ENCODE data around the gene MAPKAPK2. TPM values are rescaled to one million over a fixed set of nuclear protein-coding genes. Genes with fewer than 3 reads are reported as not detected.

The MAPKAPK2 gene
- total RNA-seq, 1 donor from 2014 or later: 87.9 TPM

- H3K36me3 Mint-ChIP-seq (ENCODE audit: low read depth): peaks cover 1% of the 10 kb centered on the region
- no peaks in the 10 kb centered on the region for H3K9me3 Mint-ChIP-seq (ENCODE audit: low read depth)
- DNase-seq (ENCODE audit: low spot score): no peak
- TF ChIP-seq CTCF (IDR thresholded peaks at IDR 0.05): no peak
- H3K4me1 Mint-ChIP-seq (ENCODE audit: low read depth): peaks cover 13% of the 10 kb centered on the region
- no peak overlapping the region for H3K27ac Mint-ChIP-seq (ENCODE audit: unreplicated experiment)
- H3K4me3 Mint-ChIP-seq (ENCODE audit: unreplicated experiment): no peak overlapping the region
- H3K27me3 Mint-ChIP-seq (ENCODE audit: low read depth): no peaks in the 10 kb centered on the region
These were observed 54.8 kb downstream of the MAPKAPK2 start for GRCh38 chr1:206739411-206740076.

DNA sequence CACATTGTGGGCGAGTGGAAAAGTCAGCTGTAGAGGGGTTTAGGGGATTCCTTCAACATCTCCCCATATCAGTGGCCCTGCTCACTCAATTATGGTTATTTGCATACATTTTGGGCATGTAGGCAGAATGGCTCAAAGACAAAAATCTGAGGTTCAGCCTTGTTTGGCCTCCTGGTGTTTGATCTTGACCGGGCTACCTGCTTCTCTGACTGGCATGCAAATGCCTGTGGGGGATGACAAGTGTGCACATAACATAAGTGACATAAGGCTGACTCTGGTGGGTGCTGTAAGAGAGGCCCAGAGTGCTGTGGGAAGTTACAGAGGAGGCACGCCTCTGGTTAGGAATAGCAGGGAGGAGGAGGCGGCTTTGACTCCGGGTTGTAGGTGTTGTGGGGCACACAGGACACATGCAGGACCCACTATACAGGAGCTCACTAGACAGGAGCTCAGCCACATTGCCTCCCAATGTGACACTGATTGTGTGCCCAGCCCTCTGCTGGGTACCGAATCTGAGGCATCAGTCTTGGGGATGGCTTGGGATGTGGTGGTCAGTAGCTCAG is 56.5 kb downstream of the MAPKAPK2 start:
- DNase-seq (ENCODE audit: low spot score): no peak
- TF ChIP-seq CTCF (IDR thresholded peaks at IDR 0.05): no peak
- Mint-ChIP-seq H3K27ac (ENCODE audit: unreplicated experiment) (no peak overlapping the region), H3K27me3 (ENCODE audit: low read depth) (no peaks in the 10 kb centered on the region), H3K4me1 (ENCODE audit: low read depth) (peaks cover 13% of the 10 kb centered on the region), H3K4me3 (ENCODE audit: unreplicated experiment) (no peak overlapping the region), H3K9me3 (ENCODE audit: low read depth) (no peaks in the 10 kb centered on the region), H3K36me3 (ENCODE audit: low read depth) (peaks cover 1% of the 10 kb centered on the region)

DNA sequence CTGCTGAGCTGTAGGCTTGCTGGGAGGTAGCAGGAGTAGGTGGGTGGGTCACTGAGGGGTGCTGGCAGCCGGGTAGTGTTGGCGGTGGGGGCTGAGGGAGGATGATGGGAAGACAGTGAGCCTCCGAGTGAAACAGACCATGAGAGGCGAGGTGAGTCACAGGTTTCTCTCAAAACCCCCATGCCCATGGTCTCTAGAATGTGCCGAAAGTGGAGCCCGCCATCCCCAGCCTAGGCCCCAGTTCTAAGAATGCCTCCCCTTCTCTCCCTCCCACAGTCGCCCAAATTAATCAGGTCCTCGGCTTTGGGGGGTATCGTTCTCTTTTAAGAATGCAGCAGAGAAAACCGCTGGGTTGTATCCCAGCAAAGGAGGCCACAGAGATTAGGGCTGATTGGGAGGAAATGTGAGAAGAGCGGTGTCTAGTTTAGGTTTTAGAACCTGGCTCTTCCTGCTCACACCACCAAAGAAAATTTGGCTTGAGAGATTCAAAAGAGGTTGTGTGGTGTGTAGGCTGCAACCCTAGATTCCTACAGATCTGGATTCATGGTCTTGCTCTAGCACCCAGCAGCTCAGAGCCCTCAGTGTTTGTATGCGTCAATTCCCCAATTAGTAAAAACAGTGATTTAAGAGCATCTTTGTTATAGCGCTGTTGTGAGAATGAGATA is 58.1 kb downstream of the MAPKAPK2 start:
- H3K27ac Mint-ChIP-seq (ENCODE audit: unreplicated experiment): no peak overlapping the region
- TF ChIP-seq CTCF (IDR thresholded peaks at IDR 0.05): no peak
- H3K4me1 Mint-ChIP-seq (ENCODE audit: low read depth): peaks cover 11% of the 10 kb centered on the region
- no peak overlapping the region for H3K4me3 Mint-ChIP-seq (ENCODE audit: unreplicated experiment)
- H3K27me3 Mint-ChIP-seq (ENCODE audit: low read depth): no peaks in the 10 kb centered on the region
- no peaks in the 10 kb centered on the region for H3K36me3 Mint-ChIP-seq (ENCODE audit: low read depth)
- H3K9me3 Mint-ChIP-seq (ENCODE audit: low read depth): no peaks in the 10 kb centered on the region
- no peak for DNase-seq (ENCODE audit: low spot score)

DNA sequence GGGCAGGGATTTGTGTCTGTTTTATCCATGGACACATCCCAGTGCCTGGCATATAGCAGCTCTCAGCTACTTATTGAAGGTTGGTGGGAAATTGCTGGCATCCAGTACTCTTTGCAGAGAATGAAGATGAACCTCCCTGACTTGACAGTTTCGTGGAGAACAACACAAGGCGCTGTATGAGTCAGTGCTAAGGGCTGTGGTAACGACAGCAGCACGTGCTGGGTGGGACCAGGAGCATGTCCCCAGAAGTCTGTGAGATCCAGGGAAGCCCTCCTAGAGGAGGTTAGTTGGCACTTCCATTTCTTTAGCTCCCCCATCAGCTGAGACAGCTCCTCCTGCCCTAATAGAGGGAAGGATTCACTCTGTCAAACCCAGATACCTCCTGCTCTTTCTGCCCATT is 60.0 kb downstream of the MAPKAPK2 start:
- H3K27ac Mint-ChIP-seq (ENCODE audit: unreplicated experiment): no peak overlapping the region
- H3K27me3 Mint-ChIP-seq (ENCODE audit: low read depth): peaks cover 3% of the 10 kb centered on the region
- H3K36me3 Mint-ChIP-seq (ENCODE audit: low read depth): no peaks in the 10 kb centered on the region
- DNase-seq (ENCODE audit: low spot score): no peak
- H3K9me3 Mint-ChIP-seq (ENCODE audit: low read depth): no peaks in the 10 kb centered on the region
- no peaks in the 10 kb centered on the region for H3K4me1 Mint-ChIP-seq (ENCODE audit: low read depth)
- no peak overlapping the region for H3K4me3 Mint-ChIP-seq (ENCODE audit: unreplicated experiment)
- no peak for TF ChIP-seq CTCF (IDR thresholded peaks at IDR 0.05)

GRCh38 chr1:206745301-206745700 is 60.6 kb downstream of the MAPKAPK2 start:
- H3K27me3 Mint-ChIP-seq (ENCODE audit: low read depth): peaks cover 4% of the 10 kb centered on the region
- no peaks in the 10 kb centered on the region for H3K4me1 Mint-ChIP-seq (ENCODE audit: low read depth)
- no peaks in the 10 kb centered on the region for H3K36me3 Mint-ChIP-seq (ENCODE audit: low read depth)
- no peaks in the 10 kb centered on the region for H3K9me3 Mint-ChIP-seq (ENCODE audit: low read depth)
- no peak for DNase-seq (ENCODE audit: low spot score)
- no peak overlapping the region for H3K4me3 Mint-ChIP-seq (ENCODE audit: unreplicated experiment)
- TF ChIP-seq CTCF (IDR thresholded peaks at IDR 0.05): no peak
- H3K27ac Mint-ChIP-seq (ENCODE audit: unreplicated experiment): no peak overlapping the region

All from chondrocyte (in vitro differentiated cells).